ENCODE measurements around the gene KRT33A. TPM values are rescaled to one million over a fixed set of nuclear protein-coding genes. Genes with fewer than 3 reads are reported as not detected.

KRT33A gene
- polyA plus RNA-seq, 3 donors, result not detected

DNA sequence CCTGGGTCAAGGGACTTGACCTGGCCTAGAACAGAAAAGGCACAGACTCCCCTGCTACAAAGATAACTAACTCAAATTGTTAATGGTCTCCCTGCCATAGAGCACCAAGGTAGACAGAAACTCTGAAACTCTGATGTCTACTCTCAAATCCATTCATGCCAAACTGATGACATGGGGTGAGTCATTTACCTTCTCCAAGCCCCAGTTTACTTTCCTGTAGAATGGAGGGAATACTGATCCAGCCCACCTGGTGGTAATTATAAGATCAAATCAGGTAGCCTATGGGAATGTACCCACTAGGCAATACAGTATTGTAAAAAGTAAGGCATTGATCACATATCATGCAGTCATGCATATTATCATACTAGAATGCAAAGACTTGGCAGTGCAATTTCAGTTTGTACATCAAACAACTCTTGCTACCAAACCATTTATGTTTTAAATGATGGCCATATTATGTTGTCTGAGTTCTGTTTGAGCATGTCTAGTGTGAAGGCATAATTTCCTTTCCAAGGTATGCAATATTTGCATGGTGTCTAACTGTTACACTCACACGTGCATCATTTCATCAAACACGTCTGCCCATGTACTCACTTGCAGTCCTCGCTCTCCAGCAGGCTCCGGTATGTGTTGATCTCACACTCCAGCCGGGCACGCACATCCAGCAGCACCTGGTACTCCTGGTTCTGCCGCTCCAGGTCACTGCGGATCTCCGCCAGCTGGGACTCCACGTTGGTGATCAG is 43.8 kb upstream of the KRT33A start:
- Histone ChIP-seq H3K27ac (ENCODE audit: low read depth in 1 of 2, low read length in 2 of 2) (no peak overlapping the region), H3K27me3 (ENCODE audit: control insufficient read depth in 2 of 2, insufficient read depth in 2 of 2, low read length in 2 of 2) (peaks cover 2 to 8% of the 10 kb centered on the region in 2 donors), H3K4me1 (ENCODE audit: control insufficient read depth in 1 of 2, insufficient read depth in 2 of 2, low read length in 2 of 2) (no peaks in the 10 kb centered on the region), H3K9me3 (replicated peaks in 1 of 2; ENCODE audit: control insufficient read depth in 1 of 2, insufficient read depth in 1 of 2, low read length in 2 of 2) (no peaks in the 10 kb centered on the region), H3K79me2 (ENCODE audit: insufficient read depth, low read length) (no peaks in the 10 kb centered on the region), H3K4me3 (replicated peaks in 1 of 3; ENCODE audit: low read depth in 2 of 3, low read length in 3 of 3) (no peak overlapping the region), H3K36me3 (replicated peaks in 1 of 2; ENCODE audit: control insufficient read depth in 1 of 2, insufficient read depth in 2 of 2, low read length in 2 of 2) (no peaks in the 10 kb centered on the region), H3K9ac (ENCODE audit: insufficient read depth, low read length, poor library complexity, severe bottlenecking) (no peak overlapping the region), H2AFZ (ENCODE audit: insufficient read depth, low read depth, low read length, poor library complexity, severe bottlenecking) (no peak overlapping the region), H4K20me1 (ENCODE audit: insufficient read depth, low read length) (no peaks in the 10 kb centered on the region), H3K4me2 (replicated peaks; ENCODE audit: extremely low read depth, low read length, poor library complexity, severe bottlenecking) (no peak overlapping the region)
- H3K9me3 Mint-ChIP-seq, result no peaks in the 10 kb centered on the region
- DNase-seq, result no peak
- 96% methylated on average over 10 of the region's 10 CpGs for WGBS (ENCODE audit: insufficient coverage)
- peaks cover 2 to 16% (median 4%) of the 10 kb centered on the region in 3 donors for H3K27me3 Mint-ChIP-seq (ENCODE audit: low read depth in 3 of 3)
- H3K4me3 Mint-ChIP-seq, result no peak overlapping the region
- H3K36me3 Mint-ChIP-seq, result no peaks in the 10 kb centered on the region
- intact Hi-C loops (cut with micrococcal nuclease), result no loop called here
- no peak for TF ChIP-seq CTCF (IDR thresholded peaks at IDR 0.05)
- no peaks in the 10 kb centered on the region for H3K4me1 Mint-ChIP-seq
- H3K27ac Mint-ChIP-seq, result no peak overlapping the region

GRCh38 chr17:41393826-41394225 is 43.2 kb upstream of the KRT33A start:
- H2AFZ ChIP-seq (ENCODE audit: insufficient read depth, low read depth, low read length, poor library complexity, severe bottlenecking), result no peak overlapping the region
- H3K4me1 ChIP-seq (ENCODE audit: control insufficient read depth in 1 of 2, insufficient read depth in 2 of 2, low read length in 2 of 2), result no peaks in the 10 kb centered on the region
- H3K9me3 Mint-ChIP-seq, result peaks cover 0 to 2% (median 0%) of the 10 kb centered on the region in 7 donors
- no peaks in the 10 kb centered on the region for H4K20me1 ChIP-seq (ENCODE audit: insufficient read depth, low read length)
- no peaks in the 10 kb centered on the region for H3K79me2 ChIP-seq (ENCODE audit: insufficient read depth, low read length)
- peaks cover 2 to 8% of the 10 kb centered on the region in 2 donors for H3K27me3 ChIP-seq (ENCODE audit: control insufficient read depth in 2 of 2, insufficient read depth in 2 of 2, low read length in 2 of 2)
- H3K4me3 Mint-ChIP-seq, result no peak overlapping the region
- 89% methylated on average over 10 of the region's 10 CpGs for WGBS (ENCODE audit: insufficient coverage)
- no peak overlapping the region for H3K27ac Mint-ChIP-seq
- no peak overlapping the region for H3K4me3 ChIP-seq (replicated peaks in 1 of 3; ENCODE audit: low read depth in 2 of 3, low read length in 3 of 3)
- no peaks in the 10 kb centered on the region for H3K4me1 Mint-ChIP-seq
- no peak for DNase-seq
- H3K36me3 Mint-ChIP-seq, result no peaks in the 10 kb centered on the region
- H3K27me3 Mint-ChIP-seq (ENCODE audit: low read depth in 3 of 3), result peaks cover 1 to 17% (median 2%) of the 10 kb centered on the region in 3 donors
- H3K4me2 ChIP-seq (replicated peaks; ENCODE audit: extremely low read depth, low read length, poor library complexity, severe bottlenecking), result no peak overlapping the region
- H3K9ac ChIP-seq (ENCODE audit: insufficient read depth, low read length, poor library complexity, severe bottlenecking), result no peak overlapping the region
- H3K9me3 ChIP-seq (replicated peaks in 1 of 2; ENCODE audit: control insufficient read depth in 1 of 2, insufficient read depth in 1 of 2, low read length in 2 of 2), result no peaks in the 10 kb centered on the region
- H3K27ac ChIP-seq (ENCODE audit: low read depth in 1 of 2, low read length in 2 of 2), result no peak overlapping the region
- intact Hi-C loops (cut with micrococcal nuclease), result no loop called here
- no peak for TF ChIP-seq CTCF (IDR thresholded peaks at IDR 0.05)
- no peaks in the 10 kb centered on the region for H3K36me3 ChIP-seq (replicated peaks in 1 of 2; ENCODE audit: control insufficient read depth in 1 of 2, insufficient read depth in 2 of 2, low read length in 2 of 2)
